Stimulated activated CD4-positive, alpha-beta T cell treated with anti-CD3 and anti-CD28 coated beads, Interleukin-4, amount 100 ng/mL, for 24 hours (primary cell): ENCODE data around the gene SNAI3.

Experiments used
- DNase-seq: peaks from one replicate; pipeline ENCODE4 v3.0.0-alpha.2; 2020

The SNAI3 gene

GRCh38 chr16:88649195-88649923 lies 36.9 kb downstream of the SNAI3 start:
- DNase-seq: no peak

GRCh38 chr16:88647178-88648070 lies 38.9 kb downstream of the SNAI3 start:
- DNase-seq: no peak

GRCh38 chr16:88646345-88647034 lies 39.8 kb downstream of the SNAI3 start:
- no peak for DNase-seq

GRCh38 chr16:88645941-88646340 lies 40.4 kb downstream of the SNAI3 start:
- no peak for DNase-seq

GRCh38 chr16:88645455-88645854 lies 40.9 kb downstream of the SNAI3 start:
- DNase-seq: no peak

GRCh38 chr16:88643644-88643932 lies 42.7 kb downstream of the SNAI3 start:
- DNase-seq: no peak

GRCh38 chr16:88642881-88643643 lies 43.2 kb downstream of the SNAI3 start:
- no peak for DNase-seq

GRCh38 chr16:88640498-88641247 lies 45.6 kb downstream of the SNAI3 start:
- DNase-seq: no peak

GRCh38 chr16:88640039-88640495 lies 46.2 kb downstream of the SNAI3 start:
- DNase-seq: no peak

GRCh38 chr16:88639231-88640038 lies 46.9 kb downstream of the SNAI3 start:
- no peak for DNase-seq

- no peak for DNase-seq
Measured at GRCh38 chr16:88638323-88639230, 47.7 kb downstream of the SNAI3 start, which contains the start of gene IL17C. TSS of gene IL17C (plus strand) at chr16:88638572. CDS start at chr16:88638642, 70 bp downstream.

GRCh38 chr16:88636488-88637265 lies 49.6 kb downstream of the SNAI3 start:
- DNase-seq: no peak

GRCh38 chr16:88635671-88636319 lies 50.5 kb downstream of the SNAI3 start:
- DNase-seq: no peak

- no peak for DNase-seq
Measured at GRCh38 chr16:88634994-88635670, 51.2 kb downstream of the SNAI3 start.

- peak; percentile 42 for DNase-seq
Measured at GRCh38 chr16:88634141-88634993, 51.9 kb downstream of the SNAI3 start.

GRCh38 chr16:88633684-88634140 lies 52.6 kb downstream of the SNAI3 start:
- DNase-seq: peak; percentile 48

GRCh38 chr16:88632587-88632930 lies 53.7 kb downstream of the SNAI3 start:
- DNase-seq: no peak
